K562 (cell line): ENCODE data around the gene BTBD3. TPM values are rescaled to one million over a fixed set of nuclear protein-coding genes. Genes with fewer than 3 reads are reported as not detected.

ENCODE experiments used
- ATAC-seq: fragments of 200-7000 bp; cut with Tn5 transposase; 3 replicates; pipeline ENCODE4 v1.9.1; 2020; ENCODE audit warnings: moderate library complexity
- BruUV-seq: library from RNA; stranded (reverse); fragments of 400-500 nt; replicated peaks from 2 replicates; lab custom pipeline; 2021; lab: Mats Ljungman, UMichigan
- CTCF ChIA-PET: fragments of 300-600 bp; formaldehyde crosslinking; extraction: SDS; loops from one replicate; lab custom pipeline; 2021; ENCODE audit warnings: low intra/inter-chr PET ratio; lab: Yijun Ruan, JAX
- POLR2A ChIA-PET: fragments of 300-600, 350-650 bp; sonication (Branson Sonifier 250); formaldehyde crosslinking; extraction: SDS; loops from one replicate; lab custom pipeline; 2021; ENCODE audit warnings: antibody characterized with exemption, inconsistent platforms; lab: Yijun Ruan, JAX
- DNase-seq, 4 experiments: peaks; one replicate each; pipeline versions ENCODE4 v3.0.0 to v3.0.0-alpha.2; 2011 to 2018; ENCODE audit warnings: low spot score in 3 of 4, mixed read lengths in 3 of 4; ENCODE audit errors: extremely low read depth in 1 of 4
- FAIRE-seq: peaks from 2 replicates; lab custom pipeline; 2011; peaks lifted over from hg19 to GRCh38; lab: Jason Lieb, UNC
- H2AFZ ChIP-seq: 2 replicates; pipeline ENCODE4 v1.6.0; 2011; ENCODE audit warnings: low read depth, low read length, control low read depth, inconsistent platforms
- H3K27ac ChIP-seq: fragments of 200-600 bp; 3 replicates; pipeline ENCODE4 v1.8.0; 2011; ENCODE audit warnings: low read depth, mild to moderate bottlenecking, control low read depth, inconsistent platforms, low read length, moderate library complexity, mixed read lengths; ENCODE audit errors: extremely low read depth
- H3K27me3 ChIP-seq, 2 experiments: fragments of 300-600 bp in 1 of 2; 2 replicates in 1 of 2; 3 replicates in 1 of 2; pipeline versions ENCODE4 v1.6.0 to v1.8.0; 2011; ENCODE audit warnings: inconsistent platforms in 2 of 2, low read length in 2 of 2, mild to moderate bottlenecking in 1 of 2, mixed read lengths in 1 of 2, moderate library complexity in 1 of 2; ENCODE audit not compliant: control insufficient read depth in 2 of 2, insufficient read depth in 2 of 2
- H3K36me3 ChIP-seq: fragments of 300-600 bp; 3 replicates; pipeline ENCODE4 v1.8.0; 2011; ENCODE audit warnings: mild to moderate bottlenecking, low read length, inconsistent platforms; ENCODE audit not compliant: control insufficient read depth, insufficient read depth
- H3K4me1 ChIP-seq, 2 experiments: fragments of 200-600 bp in 1 of 2; replicated peaks in 1 of 2; 2 replicates in 1 of 2; 3 replicates in 1 of 2; pipeline versions ENCODE4 v1.5.1 to v1.8.0; 2011; ENCODE audit warnings: inconsistent platforms in 2 of 2, low read length in 2 of 2, mild to moderate bottlenecking in 1 of 2, mixed read lengths in 1 of 2, moderate library complexity in 1 of 2; ENCODE audit not compliant: control insufficient read depth in 2 of 2, insufficient read depth in 2 of 2
- H3K4me2 ChIP-seq: 2 replicates; pipeline ENCODE4 v1.6.1; 2011; ENCODE audit warnings: low read length, control low read depth, inconsistent platforms, mixed read lengths; ENCODE audit not compliant: insufficient read depth
- H3K4me3 ChIP-seq: fragments of 200-600 bp; sonication (generic), shearing (Covaris generic); 2 replicates; pipeline ENCODE4 v1.5.1; 2016; ENCODE audit warnings: control low read depth, inconsistent platforms
- H3K79me2 ChIP-seq: fragments of 200-600 bp; 3 replicates; pipeline ENCODE4 v1.8.0; 2011; ENCODE audit warnings: low read length, inconsistent platforms; ENCODE audit not compliant: control insufficient read depth, insufficient read depth
- H3K9ac ChIP-seq, 2 experiments: 2 replicates each; pipeline versions ENCODE4 v1.6.0 to v1.6.1; 2011; ENCODE audit warnings: low read depth in 2 of 2, low read length in 2 of 2, control low read depth in 1 of 2, inconsistent platforms in 1 of 2, mild to moderate bottlenecking in 1 of 2, mixed read lengths in 1 of 2; ENCODE audit not compliant: insufficient read depth in 1 of 2
- H3K9me1 ChIP-seq: one replicate; pipeline ENCODE4 v1.6.0; 2011; ENCODE audit warnings: inconsistent platforms, mild to moderate bottlenecking, low read length, moderate library complexity; ENCODE audit not compliant: control insufficient read depth, insufficient read depth
- H3K9me3 ChIP-seq: replicated peaks from 2 replicates; pipeline ENCODE4 v1.5.1; 2011; ENCODE audit warnings: low read depth, low read length, inconsistent platforms; ENCODE audit not compliant: control insufficient read depth, insufficient read depth
- H4K20me1 ChIP-seq: replicated peaks from 2 replicates; pipeline ENCODE4 v1.6.1; 2011; ENCODE audit warnings: low read length, inconsistent platforms, mixed read lengths; ENCODE audit not compliant: control insufficient read depth, insufficient read depth
- AFF4 ChIP-seq: sonication (generic); formaldehyde crosslinking; IDR thresholded peaks from 2 replicates; pipeline ENCODE4 v1.8.0; 2023; ENCODE audit warnings: mild to moderate bottlenecking, missing genetic modification reagents
- CTBP1 ChIP-seq: fragments of 450-650 bp; IDR thresholded peaks from 2 replicates; pipeline ENCODE4 v1.6.1; 2016; ENCODE audit warnings: borderline replicate concordance
- HNRNPL ChIP-seq: fragments of 200-400 bp; formaldehyde crosslinking; IDR thresholded peaks from 2 replicates; pipeline ENCODE4 v1.6.1; 2017; ENCODE audit warnings: low read depth, mild to moderate bottlenecking, low read length
- IRF1 ChIP-seq: sonication (generic); formaldehyde crosslinking; IDR thresholded peaks from 2 replicates; pipeline ENCODE4 v1.8.0; 2022; ENCODE audit warnings: missing genetic modification reagents, mild to moderate bottlenecking, borderline replicate concordance
- PML ChIP-seq: IDR thresholded peaks from 2 replicates; pipeline ENCODE4 v1.6.1; 2012; ENCODE audit warnings: low read length, inconsistent platforms
- PTTG1 ChIP-seq: fragments of 450-650 bp; IDR thresholded peaks from 2 replicates; pipeline ENCODE4 v1.6.1; 2016; ENCODE audit warnings: low read depth, mild to moderate bottlenecking, missing genetic modification characterization, missing compliant biosample characterization
- STAG1 ChIP-seq: sonication (generic); formaldehyde crosslinking; IDR thresholded peaks from 2 replicates; pipeline ENCODE4 v1.5.0; 2020; ENCODE audit warnings: missing genetic modification reagents, borderline replicate concordance
- TBP ChIP-seq: optimal IDR thresholded peaks from 2 replicates; pipeline ENCODE3; 2011; ENCODE audit warnings: low read depth, low read length, improper control_type of control experiment
- ZFP36 ChIP-seq: fragments of 150-350 bp; IDR thresholded peaks from 2 replicates; pipeline ENCODE4 v1.6.1; 2018; ENCODE audit warnings: low read length, low read depth; ENCODE audit not compliant: partially characterized antibody
- ZNF174 ChIP-seq: fragments of 250-450 bp; sonication (Bioruptor Pico); IDR thresholded peaks from 2 replicates; pipeline ENCODE4 v1.4.0; 2020; ENCODE audit warnings: mild to moderate bottlenecking
- WGBS: fragments of 100-300 bp; shearing (Covaris generic); methylation state at CpG from one replicate; pipeline ENCODE4 v1.1.6; 2016; ENCODE audit warnings: low coverage, mixed read lengths; ENCODE audit not compliant: insufficient coverage; ENCODE audit errors: missing lambda C conversion rate; 5-methylcytosine and 5-hydroxymethylcytosine counted together
- in situ Hi-C: fragments of 300-500 bp; cut with MboI; formaldehyde crosslinking; loops from 4 replicates; pipeline ENCODE4 v1.15.0; 2018; ENCODE audit warnings: inconsistent platforms, mixed read lengths
- intact Hi-C: fragments of 100-400 bp; cut with micrococcal nuclease; formaldehyde crosslinking; loops from 2 replicates; pipeline ENCODE4 v1.14.2; 2022
- polyA plus RNA-seq, 8 experiments: library from polyadenylated mRNA; depleted of rRNA in 4 of 8; stranded (reverse) in 5 of 8; unstranded in 3 of 8; fragments of >200 nt; fragmentation: Nextera tagmentation in 2 of 8; fragmentation: Illumina TruSeq in 1 of 8; extraction: Ambion mirVana in 2 of 8; extraction: Trizol in 1 of 8; gene quantifications; 2 replicates each; pipeline versions ENCODE4 v1.2.1 to v1.2.3, GENCODE V29; 2011 to 2014; ENCODE audit warnings: inconsistent platforms in 1 of 8, missing spikeins in 1 of 8
- total RNA-seq, 7 experiments: library from RNA; depleted of rRNA in 6 of 7; stranded (reverse); fragments of >200 nt in 6 of 7; fragmentation: Illumina TruSeq in 2 of 7; extraction: Trizol in 2 of 7; gene quantifications; 2 replicates each; pipeline versions ENCODE4 v1.2.1 to v1.2.3, GENCODE V29; 2011 to 2021; ENCODE audit warnings: low replicate concordance in 1 of 7

Gene BTBD3
- total and polyA plus RNA-seq, 9 of the 15 experiments (the other 6 are each of a cell fraction or from before 2014, with no cell fraction given), result 1.8 to 11.4 (median 6.4) TPM

- Histone ChIP-seq H3K4me3 (no peak overlapping the region), H3K27me3 (no peaks in the 10 kb centered on the region), H2AFZ (no peak overlapping the region), H4K20me1 (no peaks in the 10 kb centered on the region), H3K4me1 (no peaks in the 10 kb centered on the region), H3K36me3 (no peaks in the 10 kb centered on the region), H3K9ac (no peak overlapping the region), H3K79me2 (no peaks in the 10 kb centered on the region), H3K27ac (no peak overlapping the region), H3K4me2 (no peak overlapping the region), H3K9me1 (no peaks in the 10 kb centered on the region), H3K9me3 (no peaks in the 10 kb centered on the region)
- WGBS, result 18% methylated on average over 4 of the region's 4 CpGs
- ChIA-PET POLR2A (no interaction called here), CTCF (no interaction called here)
- ATAC-seq (no peak), DNase-seq (no peak), FAIRE-seq (no peak)
- no TSS peak for BruUV-seq
- in situ Hi-C loops, result no loop called here
- TF ChIP-seq PTTG1, result no peak
- no peak for TF ChIP-seq ZNF174 (CRISPR knock-in tag)
- no peak for TF ChIP-seq AFF4
- no peak for TF ChIP-seq CTBP1
- TF ChIP-seq HNRNPL, result no peak
- TF ChIP-seq STAG1 (CRISPR knock-in tag), result no peak
- no peak for TF ChIP-seq IRF1 (CRISPR knock-in tag)
- no peak for TF ChIP-seq PML
- TF ChIP-seq ZFP36, result no peak
- TF ChIP-seq TBP, result no peak
- intact Hi-C loops, result no loop called here
These were observed 10.8 kb upstream of the BTBD3 start for GRCh38 chr20:11906626-11907480.
